ENCODE measurements around the gene CORO2B.

DNA sequence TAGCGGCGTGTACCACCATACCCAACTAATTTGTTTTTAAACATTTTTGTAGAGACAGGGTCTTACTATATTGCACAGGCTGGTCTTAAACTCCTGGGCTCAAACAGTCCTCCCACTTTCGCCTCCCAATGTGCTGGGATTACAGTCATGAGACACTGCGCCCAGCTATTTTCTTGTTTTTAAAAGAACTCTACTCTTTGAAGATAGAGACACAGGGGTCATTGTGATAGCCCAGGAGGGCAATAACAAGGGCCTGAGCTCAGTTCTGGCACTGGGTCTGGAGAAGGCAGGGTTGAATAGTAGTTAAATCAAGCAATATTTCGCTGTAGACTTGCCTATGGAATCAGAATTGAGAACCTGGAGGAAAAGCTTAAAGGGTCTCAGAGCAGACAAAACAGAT lies 143.1 kb downstream of the CORO2B start:
- TF ChIP-seq, protein P1, sequence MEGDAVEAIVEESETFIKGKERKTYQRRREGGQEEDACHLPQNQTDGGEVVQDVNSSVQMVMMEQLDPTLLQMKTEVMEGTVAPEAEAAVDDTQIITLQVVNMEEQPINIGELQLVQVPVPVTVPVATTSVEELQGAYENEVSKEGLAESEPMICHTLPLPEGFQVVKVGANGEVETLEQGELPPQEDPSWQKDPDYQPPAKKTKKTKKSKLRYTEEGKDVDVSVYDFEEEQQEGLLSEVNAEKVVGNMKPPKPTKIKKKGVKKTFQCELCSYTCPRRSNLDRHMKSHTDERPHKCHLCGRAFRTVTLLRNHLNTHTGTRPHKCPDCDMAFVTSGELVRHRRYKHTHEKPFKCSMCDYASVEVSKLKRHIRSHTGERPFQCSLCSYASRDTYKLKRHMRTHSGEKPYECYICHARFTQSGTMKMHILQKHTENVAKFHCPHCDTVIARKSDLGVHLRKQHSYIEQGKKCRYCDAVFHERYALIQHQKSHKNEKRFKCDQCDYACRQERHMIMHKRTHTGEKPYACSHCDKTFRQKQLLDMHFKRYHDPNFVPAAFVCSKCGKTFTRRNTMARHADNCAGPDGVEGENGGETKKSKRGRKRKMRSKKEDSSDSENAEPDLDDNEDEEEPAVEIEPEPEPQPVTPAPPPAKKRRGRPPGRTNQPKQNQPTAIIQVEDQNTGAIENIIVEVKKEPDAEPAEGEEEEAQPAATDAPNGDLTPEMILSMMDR (conservative IDR thresholded peaks at IDR 0.05; ENCODE audit: low read depth, low read length), result no peak
- no peak for TF ChIP-seq CHD1 (IDR thresholded peaks at IDR 0.05; ENCODE audit: low read depth, low read length)
- TF ChIP-seq RAD21 (IDR thresholded peaks at IDR 0.05; ENCODE audit: low read length), result no peak
- no peak for TF ChIP-seq CEBPB (IDR thresholded peaks at IDR 0.05; ENCODE audit: low read depth, low read length)
- no peak for TF ChIP-seq MAZ (IDR thresholded peaks at IDR 0.05; ENCODE audit: borderline replicate concordance, low read depth, low read length)
- no peak for TF ChIP-seq POLR2A (IDR thresholded peaks at IDR 0.05; ENCODE audit: low read depth, low read length)
- TF ChIP-seq RCOR1 (IDR thresholded peaks at IDR 0.05; ENCODE audit: insufficient replicate concordance, low read length), result no peak
- TF ChIP-seq RFX5 (IDR thresholded peaks at IDR 0.05; ENCODE audit: low read depth, low read length), result no peak
- no peak for TF ChIP-seq MXI1 (IDR thresholded peaks at IDR 0.05; ENCODE audit: borderline replicate concordance, low read depth, low read length)
- TF ChIP-seq, protein P2, sequence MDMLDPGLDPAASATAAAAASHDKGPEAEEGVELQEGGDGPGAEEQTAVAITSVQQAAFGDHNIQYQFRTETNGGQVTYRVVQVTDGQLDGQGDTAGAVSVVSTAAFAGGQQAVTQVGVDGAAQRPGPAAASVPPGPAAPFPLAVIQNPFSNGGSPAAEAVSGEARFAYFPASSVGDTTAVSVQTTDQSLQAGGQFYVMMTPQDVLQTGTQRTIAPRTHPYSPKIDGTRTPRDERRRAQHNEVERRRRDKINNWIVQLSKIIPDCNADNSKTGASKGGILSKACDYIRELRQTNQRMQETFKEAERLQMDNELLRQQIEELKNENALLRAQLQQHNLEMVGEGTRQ (IDR thresholded peaks at IDR 0.05; ENCODE audit: low read depth, low read length), result no peak
- TF ChIP-seq, protein P3, sequence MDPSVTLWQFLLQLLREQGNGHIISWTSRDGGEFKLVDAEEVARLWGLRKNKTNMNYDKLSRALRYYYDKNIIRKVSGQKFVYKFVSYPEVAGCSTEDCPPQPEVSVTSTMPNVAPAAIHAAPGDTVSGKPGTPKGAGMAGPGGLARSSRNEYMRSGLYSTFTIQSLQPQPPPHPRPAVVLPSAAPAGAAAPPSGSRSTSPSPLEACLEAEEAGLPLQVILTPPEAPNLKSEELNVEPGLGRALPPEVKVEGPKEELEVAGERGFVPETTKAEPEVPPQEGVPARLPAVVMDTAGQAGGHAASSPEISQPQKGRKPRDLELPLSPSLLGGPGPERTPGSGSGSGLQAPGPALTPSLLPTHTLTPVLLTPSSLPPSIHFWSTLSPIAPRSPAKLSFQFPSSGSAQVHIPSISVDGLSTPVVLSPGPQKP (IDR thresholded peaks at IDR 0.05; ENCODE audit: borderline replicate concordance, low read depth, low read length), result no peak
- TF ChIP-seq SMC3 (IDR thresholded peaks at IDR 0.05; ENCODE audit: low read depth, low read length), result no peak
- TF ChIP-seq NFE2L2 (IDR thresholded peaks at IDR 0.05; ENCODE audit: low read depth, low read length), result no peak
